NCI-H1105 (cell line): ENCODE results near the gene ADAMTSL1.

Source experiments
- DNase-seq: peaks from one replicate; lab custom pipeline; 2025; lab: John Stamatoyannopoulos, UW

The ADAMTSL1 gene

DNA sequence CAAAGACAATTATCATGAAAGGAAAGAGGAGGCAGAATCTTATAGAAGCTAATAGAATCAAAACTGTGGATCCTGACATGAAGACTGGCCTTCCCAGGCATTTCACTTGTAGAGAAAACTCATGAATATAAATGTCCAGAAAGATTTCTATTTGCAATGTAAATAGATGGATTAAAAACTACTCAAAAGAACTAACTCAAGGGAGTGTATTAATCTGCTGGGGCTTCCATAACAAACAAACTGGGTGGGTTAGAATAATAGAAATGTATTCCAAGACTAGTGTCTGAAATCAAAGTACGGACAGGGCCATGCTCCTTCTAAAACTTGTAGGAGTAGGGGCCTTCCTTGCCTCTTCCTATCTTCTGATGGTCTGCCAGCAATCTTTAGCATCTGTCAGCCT is 267.4 kb downstream of the ADAMTSL1 start:
- no peak for DNase-seq

DNA sequence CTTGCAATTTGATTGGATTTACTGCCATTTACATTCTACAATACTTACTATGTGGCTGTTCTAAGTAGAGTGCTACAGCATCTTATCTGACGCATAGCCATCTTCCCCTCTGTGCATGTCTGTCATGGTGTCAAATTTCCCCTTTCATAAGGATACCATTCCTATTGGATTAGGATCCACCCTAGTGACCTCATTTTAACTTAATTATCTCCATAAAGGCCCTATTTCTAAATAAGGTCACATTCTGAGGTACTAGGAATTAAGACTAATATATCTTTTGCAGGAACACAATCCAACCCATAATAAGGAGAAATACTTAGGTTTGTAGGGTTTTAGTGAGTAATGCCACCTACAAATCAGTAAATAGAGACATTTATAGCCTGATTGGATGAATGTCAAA is 268.0 kb downstream of the ADAMTSL1 start:
- no peak for DNase-seq

DNA sequence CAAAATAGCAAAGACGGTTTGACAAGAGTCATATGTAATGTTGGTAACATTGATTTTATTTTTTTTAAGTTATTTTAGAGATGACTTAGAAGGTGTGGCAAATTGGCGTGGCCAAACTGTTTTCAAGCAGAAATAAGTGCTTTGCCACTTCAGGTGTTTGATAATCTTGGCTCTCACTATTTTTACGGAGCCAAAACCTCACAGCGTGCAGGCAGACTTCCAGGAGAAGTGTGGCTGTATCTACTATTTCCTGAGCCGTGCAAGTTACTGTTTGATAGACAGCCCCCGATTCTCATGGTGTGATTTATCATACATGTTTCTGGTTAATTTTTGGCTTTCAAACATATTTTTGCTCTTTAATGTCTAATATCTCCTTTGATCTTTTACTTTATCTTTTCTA is 269.5 kb downstream of the ADAMTSL1 start:
- no peak for DNase-seq

DNA sequence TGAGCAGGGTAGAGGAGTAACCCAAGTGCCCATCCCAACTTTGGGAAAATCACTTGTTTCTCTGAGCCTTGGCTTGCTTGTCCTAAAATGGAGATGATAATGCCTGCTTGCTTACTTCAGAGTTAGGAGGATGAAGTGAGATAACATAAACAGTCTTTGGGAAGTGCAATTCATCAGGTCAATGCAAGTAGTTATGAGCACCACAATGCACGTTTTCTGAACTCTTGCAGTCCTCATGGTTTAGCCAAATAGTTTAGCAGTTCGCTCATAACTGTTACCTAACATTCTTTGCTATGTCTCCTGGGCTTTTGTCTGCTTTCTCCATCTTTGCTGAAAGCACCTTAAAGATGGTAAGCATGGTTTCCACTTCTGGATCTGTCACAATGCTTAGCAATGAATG is 270.0 kb downstream of the ADAMTSL1 start:
- DNase-seq = no peak

DNA sequence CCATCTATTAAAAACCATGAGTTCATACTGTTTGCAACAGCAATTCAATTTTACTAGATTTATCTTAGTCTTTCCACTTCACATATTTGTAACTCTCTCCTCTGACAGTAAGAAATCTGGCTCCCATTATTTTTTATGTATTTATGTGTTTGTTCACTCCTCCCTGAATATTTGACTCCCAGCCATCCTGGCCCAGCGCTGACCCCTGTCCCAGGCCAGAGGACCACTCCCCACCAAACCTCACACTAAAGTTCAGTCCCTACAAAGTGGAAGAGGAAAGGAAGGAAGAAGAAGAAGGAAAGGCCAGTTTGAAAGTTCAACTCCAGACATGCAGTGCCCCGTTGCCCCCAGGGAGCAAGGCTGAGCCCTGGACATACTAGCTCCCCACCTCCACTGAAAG is 271.8 kb downstream of the ADAMTSL1 start:
- no peak for DNase-seq

DNA sequence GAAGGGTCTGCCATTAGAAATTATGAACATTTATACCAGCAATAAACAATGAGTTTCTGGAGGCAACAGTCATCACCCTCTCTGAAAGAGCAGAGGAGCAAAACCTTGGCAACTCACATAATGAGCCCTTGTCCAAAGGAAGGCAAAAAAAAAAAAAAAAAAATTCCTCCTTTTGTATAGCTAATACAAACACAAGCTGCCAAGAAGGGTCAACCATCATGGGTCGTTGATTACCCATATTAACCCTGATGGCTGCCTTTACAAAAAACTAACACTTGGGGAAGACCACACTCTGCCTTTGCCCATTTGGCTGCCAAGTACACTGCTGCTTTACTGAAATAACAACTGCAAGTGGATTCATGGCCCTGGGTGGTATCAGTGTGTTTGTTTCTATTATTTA is 272.7 kb downstream of the ADAMTSL1 start:
- no peak for DNase-seq

DNA sequence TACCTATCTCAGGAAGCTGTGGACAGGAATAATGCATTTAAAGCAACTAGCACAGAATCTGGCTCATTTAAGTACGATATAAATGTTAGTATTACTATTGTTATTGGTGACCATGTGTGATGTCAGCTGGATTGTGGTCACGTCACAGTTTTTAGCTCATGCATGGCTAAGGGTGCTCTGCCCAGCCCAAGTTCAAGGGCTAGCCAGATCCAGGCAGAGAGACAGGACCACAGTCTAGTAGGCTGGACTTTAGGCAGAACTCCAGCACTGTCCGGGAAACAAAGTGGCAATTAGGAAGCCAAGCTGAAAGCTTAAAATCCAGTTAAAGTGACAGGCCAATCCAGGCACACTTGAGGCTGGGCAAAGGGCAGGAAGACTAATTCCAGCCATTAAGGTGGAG is 273.6 kb downstream of the ADAMTSL1 start:
- no peak for DNase-seq

DNA sequence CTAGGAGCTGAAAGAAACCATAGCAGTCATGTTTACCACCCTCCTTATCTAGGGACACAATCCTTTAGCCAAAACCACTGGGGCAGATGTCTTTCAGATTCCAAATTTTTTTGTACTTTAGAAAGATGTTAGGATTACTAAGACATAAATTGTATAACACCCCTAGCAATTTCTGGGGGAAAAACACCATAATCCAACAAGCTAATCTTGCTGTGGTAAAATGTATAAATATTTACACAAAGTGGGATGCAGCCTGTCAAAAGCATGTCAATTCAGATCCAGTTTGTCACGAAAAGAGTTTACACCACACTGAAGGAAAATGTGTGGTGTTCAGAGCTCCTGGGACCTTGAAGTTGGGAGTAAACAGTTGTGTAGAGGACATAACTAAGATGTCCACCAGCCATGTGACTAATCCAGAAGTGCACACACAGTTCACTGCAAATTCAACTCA is 274.3 kb downstream of the ADAMTSL1 start:
- DNase-seq = no peak

DNA sequence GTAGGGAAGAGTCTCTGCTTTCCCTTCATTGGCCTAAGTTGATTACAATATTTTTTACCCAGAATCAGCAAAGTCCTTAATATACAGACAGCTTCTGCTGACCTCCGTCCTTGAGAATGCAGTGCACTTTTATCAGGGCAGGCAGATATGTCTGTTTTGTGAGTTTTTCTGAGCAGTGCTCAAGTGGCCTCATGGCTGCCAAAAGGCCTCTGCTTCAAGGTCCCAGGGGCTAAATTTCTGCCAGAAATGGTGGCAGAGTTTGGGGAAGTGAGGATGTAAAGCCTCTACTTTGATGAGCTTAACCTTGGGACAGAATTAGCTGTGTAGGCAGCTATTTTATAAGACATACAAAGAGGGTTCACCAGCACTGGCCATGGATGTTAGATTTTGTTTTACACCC is 275.8 kb downstream of the ADAMTSL1 start:
- no peak for DNase-seq

DNA sequence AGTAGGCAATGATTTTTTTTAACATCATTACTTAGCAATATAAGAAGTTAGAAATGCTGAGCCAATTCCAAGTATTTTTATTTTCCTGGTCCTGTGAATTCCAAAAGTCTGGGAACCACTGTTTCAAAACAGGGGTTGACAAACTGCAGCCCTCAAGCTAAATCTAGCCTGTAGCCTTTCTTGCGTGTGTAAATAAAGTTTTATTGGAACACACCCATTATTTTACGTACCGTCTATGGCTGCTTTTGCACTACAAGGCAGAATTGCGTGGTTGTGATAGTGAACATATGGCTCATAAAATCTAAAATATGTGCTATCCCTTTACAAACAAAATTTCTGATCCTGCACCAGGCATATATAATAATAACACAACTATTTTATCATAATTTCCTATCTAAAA is 280.0 kb downstream of the ADAMTSL1 start:
- DNase-seq = no peak

DNA sequence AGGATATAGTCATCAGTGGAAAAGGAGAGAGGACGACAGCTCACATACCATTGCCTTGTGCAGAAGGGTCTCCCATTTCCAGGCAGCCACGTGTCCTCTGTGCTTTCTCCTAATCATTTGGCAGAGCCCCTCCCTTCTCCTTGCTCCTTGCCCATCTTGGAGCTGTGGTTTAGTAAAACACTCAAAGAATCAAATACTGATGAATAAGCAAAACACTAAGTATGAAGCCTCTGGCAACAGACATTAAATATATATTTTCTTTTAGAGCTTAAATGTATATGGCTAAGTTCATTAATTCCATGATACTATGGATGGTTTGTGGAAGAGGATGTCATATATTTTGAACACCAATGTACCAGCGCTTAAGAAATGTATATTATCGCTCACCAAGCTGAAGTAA is 280.6 kb downstream of the ADAMTSL1 start:
- no peak for DNase-seq

DNA sequence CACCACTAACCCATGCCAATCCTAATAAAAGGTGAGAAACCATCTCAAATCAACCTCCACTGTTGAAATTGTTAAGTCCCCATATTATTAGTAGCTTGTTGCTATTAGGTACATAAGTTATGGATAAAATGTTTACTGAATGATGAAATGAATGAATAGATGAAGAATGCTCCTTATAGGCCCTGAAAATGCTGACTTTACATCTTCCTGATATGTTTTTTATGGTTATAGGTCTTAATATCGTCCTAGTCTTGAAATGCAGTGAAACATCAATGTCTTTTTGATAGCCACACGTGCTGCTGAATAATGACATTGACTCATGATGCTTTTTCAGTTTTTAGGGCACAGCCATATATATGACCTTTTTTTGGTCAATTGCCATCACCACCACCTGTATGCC is 281.3 kb downstream of the ADAMTSL1 start:
- no peak for DNase-seq

DNA sequence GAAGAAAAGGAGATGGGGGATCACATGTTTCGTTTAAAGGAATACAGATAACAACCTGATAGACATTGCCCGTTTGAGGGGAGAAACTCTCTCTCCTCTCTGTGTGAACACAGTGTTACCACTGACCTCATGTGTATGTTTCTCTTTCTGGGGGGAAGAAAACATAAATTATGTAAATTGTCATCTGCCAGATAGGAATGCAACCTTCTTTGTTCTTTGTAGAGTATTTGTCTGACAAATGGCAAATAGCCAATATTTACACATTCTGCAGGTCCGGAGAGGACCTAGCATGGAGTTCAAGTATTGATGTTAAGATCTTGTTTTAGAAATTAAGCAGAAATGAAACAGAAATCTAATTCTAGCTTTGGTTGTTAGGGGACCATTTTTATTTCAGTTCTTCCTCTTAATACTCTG is 282.8 kb downstream of the ADAMTSL1 start:
- DNase-seq = no peak

DNA sequence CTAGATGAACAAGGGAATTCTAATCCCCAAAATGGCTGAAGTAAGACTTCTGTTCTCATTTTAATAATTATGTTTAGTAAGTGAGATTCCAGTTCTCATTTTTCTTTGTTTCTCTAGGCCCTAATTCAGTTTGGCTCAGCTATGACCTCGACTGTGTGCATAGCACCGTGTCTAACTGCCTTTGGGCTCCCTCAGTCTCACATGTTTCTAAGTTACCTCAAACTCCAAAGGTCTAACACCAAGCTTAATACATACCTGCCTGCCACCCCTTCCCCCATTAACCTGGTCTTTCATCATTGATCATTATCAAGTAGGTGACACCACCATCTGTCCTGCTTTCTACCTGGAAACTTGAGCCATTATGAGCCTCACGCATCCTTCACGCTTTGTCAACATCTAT is 285.9 kb downstream of the ADAMTSL1 start:
- no peak for DNase-seq

DNA sequence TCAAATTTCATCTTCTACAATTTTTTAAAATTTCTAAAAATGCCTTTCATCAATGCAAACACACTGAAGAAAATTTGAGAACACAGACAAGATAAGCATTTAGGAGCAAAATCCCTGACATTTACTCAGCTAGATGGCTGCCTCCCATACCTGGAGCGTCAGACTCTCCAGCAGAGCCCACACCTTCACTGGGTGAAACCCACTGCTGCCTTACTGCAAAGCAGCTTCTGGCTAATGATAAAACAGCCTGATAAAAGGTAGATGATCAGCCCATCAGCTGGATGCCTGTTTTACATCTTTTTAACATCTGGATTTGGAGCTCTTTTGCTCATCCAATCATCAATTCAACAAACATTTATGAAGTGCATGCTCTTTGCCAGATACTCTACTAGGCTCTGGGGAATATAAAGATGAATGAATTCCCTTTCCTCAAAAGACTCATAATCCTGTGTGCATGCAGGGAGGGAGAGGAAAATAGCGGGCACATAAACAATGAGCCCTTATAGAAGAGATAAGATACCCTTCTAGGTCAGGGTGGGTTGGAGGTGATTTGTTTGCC is 287.9 kb downstream of the ADAMTSL1 start:
- DNase-seq = no peak

DNA sequence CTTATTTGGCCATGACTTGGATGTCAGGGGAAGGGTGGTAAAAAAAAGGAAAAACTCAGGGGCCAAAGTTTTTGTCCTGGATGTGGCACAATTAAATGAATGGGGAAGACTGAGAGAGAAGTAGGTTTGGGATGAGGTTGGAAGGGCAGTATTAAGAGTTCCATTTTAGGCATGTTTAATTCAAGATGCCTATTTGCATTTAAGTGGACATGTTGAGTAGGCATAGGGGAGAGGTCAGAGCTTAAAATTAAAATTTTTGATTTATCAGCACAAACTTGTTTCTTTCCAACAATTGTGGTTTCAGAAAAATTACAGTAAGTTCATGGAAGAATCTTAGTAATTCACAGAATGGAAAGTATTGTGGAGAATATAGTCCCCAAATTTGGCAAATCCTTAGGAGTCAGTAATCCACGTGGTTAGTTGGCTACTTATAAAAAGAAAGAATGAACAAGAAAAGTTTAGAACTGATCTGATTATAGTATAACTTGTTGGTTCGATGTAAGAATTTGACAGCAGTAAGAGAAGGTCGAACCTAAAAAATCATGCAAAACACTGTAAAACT is 293.1 kb downstream of the ADAMTSL1 start:
- no peak for DNase-seq

DNA sequence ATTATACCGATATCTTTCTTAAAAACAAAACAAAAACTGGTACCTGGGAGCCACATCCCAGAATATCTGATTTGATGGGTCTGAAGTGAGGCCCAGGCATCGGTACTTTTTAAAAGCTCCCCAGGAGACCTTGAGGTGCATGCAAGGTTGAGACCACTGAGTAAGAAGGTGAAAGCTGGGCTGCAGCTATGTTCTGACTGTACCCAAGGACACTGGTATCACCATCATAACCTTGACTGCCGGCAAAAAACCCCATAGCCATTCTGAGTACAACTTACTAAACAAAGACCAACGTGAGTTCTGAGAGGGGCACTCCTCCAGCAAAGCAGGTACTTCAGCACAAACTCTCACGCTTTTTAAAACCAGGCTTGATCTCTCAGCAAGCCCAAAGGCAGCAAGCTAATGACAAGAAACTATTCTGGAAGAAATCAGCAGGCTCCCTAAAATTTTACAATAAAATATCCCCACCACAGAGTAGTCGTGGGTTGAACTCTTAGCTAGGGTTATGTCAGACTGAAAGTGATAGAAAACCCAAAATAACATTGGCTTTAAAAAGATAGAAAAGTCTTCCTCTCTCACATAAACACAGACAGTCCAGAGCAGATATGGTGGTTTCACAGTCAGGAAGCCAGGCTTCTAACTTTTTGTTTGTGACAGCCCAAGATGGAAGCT is 295.1 kb downstream of the ADAMTSL1 start:
- DNase-seq = no peak

DNA sequence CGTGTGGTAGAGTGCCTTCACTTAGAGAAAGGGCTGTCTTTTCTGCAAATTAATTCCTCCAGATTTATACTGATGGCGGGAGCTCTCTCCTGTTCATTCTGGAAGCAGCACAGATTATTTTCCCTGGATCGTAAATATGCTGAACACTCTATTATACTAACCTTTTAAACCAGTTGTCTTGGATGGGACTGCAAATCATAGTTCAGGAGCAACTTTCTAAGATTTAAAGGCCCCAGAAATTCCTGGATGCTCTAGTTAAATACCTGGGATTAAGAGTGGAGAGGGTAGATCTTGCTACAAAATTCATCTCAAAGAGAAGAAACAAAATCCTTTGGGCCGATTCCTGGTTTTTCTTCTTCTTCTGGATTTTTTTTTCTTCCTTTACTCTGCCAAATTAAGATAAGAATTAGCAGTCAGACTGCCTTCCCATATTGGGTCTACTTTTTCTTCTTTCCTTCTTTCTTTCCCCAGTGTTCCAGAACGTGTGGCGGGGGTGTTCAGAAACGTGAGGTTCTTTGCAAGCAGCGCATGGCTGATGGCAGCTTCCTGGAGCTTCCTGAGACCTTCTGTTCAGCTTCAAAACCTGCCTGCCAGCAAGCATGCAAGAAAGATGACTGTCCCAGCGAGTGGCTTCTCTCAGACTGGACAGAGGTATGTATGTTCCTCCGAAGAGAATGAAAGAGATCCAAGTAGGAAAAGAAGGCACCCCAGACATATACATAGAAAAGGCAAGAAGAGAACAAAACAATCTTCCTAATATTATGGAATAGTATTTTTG is 296.4 kb downstream of the ADAMTSL1 start:
- no peak for DNase-seq

DNA sequence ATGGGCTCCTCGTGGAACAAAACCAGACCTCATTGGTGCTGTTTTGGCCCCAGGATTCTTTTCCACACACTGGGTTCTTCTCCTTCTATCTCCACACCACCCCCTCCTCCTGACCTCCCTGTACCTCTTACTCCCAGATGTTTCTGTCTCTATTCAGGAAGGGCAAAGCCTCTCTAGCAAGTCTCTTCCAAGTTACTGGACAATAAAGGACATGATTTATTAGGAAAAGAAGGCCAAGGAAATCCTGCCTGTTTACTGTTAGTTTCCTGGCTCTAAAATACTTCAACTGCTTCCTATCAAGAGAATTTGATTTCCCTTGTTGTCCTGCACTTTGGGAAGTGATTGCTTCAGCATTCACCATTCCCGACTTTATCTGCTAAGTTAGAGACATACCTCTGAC is 297.1 kb downstream of the ADAMTSL1 start:
- no peak for DNase-seq

DNA sequence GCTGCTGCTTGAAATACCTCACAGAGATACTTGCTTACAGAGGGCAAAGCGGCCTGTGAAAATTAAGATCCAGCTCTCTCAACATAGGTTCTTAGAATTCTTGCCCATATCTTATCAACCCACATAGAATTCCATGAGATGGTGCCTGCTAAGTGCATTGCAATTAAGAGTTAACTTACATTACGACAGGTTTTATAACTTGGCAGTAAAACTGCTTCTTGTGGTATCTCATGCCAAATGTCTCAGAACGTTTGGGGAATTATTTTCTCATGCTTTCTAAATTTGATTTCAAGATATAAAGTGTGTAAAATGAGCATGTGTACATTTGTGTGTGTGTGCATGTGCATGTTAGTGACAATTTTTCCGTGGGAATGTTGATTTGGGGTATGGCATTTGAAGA is 297.8 kb downstream of the ADAMTSL1 start:
- DNase-seq = no peak

DNA sequence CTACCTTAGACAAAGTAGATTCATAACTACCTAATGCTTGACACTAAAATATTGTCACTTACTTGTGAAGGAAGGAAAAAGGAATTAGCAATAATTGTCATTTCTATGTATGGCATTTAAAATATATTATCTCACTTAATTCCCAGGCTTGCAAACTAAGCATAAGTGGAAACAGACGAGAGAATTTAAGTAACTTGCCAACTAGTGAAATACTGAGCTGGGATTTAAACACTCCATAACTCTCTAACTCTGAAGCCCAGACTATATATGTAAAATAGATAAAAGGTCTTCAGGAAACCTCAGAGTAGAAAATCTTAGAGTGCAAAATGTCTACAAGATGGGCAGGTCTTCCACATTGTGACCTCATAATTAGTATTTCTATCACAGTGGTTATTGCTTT is 301.3 kb downstream of the ADAMTSL1 start:
- no peak for DNase-seq

DNA sequence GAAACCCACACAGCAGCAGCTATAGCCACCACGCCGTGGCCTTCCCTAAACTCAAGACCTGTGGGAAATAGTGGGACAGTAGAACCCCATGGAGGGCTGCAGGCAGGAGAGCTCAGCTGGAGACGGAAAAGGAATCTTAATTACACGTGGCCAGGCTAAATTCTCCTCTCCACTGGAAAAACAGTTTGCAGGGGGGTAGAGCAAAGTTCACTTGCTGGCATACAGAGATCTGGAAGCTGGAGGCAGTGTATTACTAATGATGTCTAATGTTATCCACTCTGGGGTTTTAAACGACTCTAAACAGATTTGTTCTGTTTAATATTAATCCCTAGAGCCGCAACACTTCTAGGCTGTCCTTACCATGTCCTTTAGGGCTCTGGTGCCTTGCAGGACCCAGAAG is 302.0 kb downstream of the ADAMTSL1 start:
- DNase-seq = no peak
